HG03571 (cell line): Measurements from ENCODE around the gene LRRC3.
"Not testable (repeated sequence)": the region's sequence is repeated elsewhere in the genome, so short reads cannot be mapped to it uniquely, and the experiment has no call there.

Experiments used
- ATAC-seq: cut with Tn5 transposase; IDR thresholded peaks from one replicate; pipeline ENCODE4 v1.9.1; 2021; ENCODE audit not compliant: unreplicated experiment

Gene LRRC3, protein sequence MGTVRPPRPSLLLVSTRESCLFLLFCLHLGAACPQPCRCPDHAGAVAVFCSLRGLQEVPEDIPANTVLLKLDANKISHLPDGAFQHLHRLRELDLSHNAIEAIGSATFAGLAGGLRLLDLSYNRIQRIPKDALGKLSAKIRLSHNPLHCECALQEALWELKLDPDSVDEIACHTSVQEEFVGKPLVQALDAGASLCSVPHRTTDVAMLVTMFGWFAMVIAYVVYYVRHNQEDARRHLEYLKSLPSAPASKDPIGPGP

DNA sequence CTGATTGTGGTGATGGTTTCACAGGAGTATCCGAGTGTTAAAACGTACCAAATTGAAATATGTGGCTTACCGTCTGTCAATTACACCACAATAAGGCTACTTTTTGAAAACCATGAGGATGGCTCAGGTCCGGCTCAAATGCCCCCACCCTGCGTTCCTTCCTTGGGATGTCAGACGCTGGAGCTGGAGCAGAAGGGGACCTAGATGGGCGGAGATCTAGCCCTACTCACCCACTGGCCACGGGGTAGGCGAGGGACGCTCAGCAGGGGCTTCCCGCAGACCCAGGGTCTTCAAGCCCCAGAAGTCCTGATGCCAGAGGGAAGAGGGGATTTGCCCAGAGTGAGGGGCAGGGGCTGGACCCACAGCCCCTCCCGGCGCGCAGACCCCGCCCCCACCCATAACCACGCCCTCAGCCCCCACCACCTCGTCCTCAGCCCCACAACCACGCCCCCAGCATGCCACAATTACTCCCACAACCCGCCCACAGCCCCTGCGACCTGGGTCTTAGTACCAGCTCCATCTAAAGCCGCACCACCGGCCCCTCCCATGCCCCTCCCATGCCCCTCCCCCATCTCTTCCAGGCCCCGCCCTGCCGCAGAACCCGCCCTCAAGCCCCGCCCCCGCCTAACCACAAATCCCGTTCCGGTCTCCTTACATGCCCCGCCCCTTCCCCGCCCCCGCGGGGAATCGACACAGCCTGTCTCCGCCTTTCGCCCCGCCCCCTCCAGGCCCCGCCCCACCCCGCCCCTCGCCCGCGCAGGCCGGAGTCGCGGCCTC lies at the start of gene LRRC3:
Gene LRRC3, plus strand, starts transcription at position 764 of the 777 bp plus-strand sequence. CDS start 1,135 bp downstream, outside the sequence.
- peak; percentile 40 for ATAC-seq

GRCh38 chr21:44405948-44406872 lies 49.1 kb upstream of the LRRC3 start:
- ATAC-seq: no peak

DNA sequence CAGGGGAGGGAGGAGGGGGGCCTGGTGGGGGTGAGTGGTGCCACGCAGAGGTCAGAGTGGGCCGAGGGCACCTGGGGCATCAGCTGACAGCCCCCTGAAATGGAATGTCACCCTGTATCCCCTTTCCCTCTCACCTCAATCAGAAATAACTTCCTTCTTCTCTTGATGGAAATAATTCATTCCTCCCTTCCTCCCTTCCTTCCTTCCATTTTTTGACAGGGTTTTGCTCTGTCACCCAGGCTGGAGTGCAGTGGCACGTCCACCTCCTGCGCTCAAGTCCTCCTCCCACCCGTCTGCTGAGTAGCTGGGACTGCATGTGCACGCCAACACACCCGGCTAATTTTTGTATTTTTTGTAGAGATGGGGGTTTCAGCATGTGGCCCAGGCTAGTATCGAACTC lies 48.4 kb upstream of the LRRC3 start:
- no peak for ATAC-seq

GRCh38 chr21:44407493-44407892 lies 47.8 kb upstream of the LRRC3 start:
- ATAC-seq: no peak

DNA sequence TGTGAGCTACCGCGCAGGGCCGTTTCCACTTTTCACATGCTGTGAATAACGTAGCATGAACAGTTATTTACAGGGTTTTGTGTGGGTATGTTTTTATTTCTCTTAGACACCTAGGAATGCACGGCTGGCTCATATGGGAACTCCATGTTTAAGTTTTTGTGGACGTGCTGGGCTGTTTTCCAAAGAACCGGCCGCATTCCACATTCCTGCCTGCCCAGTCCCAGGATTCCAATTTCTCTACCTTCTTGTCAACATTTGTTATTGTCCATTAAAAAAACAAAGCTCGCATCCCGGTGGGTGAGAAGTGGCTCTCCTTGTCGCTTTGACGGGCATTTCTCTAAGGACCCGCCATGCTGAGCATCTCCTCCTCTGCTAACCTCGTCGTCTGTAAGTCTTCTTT lies 47.1 kb upstream of the LRRC3 start:
- ATAC-seq: no peak

DNA sequence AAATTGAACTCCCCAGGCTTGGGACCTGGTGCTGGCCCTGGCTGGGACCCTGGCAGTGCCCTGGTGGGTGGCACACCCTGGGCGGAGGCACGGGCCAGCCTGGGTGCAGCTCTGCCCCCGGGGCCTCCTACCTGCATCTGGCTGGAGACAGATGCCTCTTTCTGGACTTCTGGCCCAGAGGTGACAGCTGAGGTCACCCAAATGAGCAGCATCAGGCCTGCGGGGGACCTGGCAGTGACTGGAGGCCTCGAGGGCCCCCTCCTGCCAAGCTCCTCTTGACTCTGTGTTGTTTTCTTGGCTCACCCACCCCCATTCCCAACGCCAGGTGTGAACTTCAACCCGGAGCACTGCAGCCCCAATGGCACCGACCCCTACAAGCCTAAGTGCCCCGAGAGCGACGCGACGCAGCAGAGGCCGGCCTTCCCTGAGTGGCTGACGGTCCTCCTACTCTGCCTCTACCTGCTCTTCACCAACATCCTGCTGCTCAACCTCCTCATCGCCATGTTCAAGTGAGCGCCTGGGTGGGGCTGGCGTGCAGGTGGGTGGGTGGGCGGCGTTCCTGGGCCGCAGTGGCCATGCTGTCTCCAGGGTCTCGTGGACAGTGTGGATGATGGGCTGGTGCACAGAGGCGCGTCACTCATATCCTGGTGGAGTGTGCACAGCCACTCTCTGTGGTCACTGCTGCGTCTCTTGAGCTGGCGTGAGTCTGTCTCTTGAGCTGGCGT lies 41.6 kb upstream of the LRRC3 start:
- no peak for ATAC-seq

DNA sequence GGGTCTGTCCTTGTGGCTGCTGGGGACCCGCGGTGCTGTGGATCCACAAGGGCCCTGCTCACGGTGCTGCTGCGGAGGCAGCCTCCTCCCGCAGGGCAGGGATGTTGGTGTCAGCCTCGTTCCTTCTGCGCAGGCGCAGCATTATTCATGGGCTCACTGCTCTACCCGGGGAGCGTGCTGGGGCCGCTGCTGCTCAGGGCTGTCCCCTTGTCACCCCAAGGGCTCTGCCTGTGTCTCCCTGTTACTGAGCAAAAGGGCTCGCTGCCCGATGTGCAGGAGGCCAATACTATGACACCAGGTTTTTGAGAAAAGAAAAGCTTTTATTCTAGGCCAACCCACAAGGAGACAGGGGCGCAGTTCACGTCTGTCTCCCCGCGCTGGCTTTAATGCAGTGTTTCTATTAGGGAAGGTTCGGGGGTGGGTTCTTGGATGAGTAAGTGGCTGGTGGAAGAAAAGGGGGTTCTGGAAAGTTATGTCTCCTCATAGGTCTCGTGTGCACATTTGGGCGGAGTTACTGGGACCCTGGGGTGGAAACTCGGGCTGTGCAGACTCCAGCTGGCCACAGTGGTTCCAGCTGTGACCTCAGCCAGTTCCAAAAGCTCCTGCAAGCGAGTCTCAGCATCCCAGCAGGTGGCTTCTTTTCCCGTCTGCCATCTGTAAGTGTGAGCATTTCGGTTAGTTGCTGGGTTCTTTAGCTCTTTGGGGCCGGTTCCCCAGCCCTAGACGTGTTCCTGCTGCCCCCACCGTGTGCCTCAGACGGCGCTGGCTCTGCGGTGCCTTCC lies 40.8 kb upstream of the LRRC3 start:
- no peak for ATAC-seq

DNA sequence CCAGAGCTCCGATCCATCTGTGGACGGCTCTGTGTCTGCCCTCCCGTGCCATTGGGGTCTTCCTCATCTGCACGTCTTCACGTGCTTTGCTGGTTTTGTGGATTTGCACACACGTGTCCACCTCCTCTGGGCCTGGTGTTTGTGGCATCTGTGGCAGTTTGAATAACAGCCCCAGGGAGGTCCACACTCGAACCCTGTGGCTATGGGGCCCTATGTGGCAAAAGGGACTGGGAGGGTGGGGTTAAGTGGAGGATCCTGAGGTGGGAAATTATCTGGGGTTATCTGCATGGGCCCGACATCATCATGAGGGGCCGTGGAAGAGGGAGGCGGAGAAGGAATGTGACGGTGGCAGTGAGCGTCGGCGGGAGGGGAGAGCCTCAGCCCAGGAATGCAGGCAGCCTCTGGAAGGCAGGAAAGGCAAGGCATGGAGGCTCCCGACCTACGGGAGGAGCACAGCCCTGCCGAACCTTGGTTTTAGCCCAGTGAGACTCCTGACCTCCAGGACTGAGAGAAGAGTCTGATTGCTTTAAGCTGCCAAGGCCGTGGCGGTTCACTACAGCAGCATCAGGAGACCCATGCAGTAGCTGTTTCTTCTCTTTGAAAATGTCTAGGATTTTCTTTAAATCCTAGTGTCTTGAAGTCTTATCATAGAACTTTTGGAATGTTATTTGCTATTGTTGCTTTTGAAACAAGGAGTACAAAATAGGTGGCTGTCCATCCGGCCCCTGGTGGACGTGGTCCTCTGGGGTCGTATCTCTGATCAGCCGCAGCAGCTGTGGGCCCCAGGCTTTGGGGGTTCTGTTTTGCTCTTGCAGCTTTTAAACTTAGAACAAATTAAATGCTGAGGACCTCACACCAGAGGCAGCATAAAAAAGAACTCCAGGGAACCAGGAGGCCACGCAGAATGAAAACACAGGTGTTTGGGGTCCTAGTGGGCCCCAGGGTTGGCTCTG lies 40.0 kb upstream of the LRRC3 start:
- ATAC-seq: no peak

DNA sequence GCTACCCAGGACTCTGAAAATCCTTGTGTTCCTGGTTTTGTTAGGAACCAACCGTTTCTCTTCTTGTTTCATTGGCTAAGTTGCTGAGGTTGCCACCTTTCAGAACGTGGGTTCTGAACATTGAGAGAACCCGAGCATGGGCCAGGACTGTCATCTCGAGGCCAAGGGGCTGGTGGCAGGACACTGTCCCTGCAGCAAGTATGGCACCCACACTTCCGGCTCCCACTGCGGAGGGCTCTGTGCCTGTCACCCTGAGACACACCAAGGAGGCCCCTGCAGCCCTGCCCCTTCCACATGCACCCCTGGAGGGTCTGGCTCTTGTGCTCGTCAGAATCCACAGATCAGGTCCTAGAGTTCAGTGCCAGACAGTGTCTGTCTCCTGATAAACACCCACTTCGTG lies 39.1 kb upstream of the LRRC3 start:
- no peak for ATAC-seq

DNA sequence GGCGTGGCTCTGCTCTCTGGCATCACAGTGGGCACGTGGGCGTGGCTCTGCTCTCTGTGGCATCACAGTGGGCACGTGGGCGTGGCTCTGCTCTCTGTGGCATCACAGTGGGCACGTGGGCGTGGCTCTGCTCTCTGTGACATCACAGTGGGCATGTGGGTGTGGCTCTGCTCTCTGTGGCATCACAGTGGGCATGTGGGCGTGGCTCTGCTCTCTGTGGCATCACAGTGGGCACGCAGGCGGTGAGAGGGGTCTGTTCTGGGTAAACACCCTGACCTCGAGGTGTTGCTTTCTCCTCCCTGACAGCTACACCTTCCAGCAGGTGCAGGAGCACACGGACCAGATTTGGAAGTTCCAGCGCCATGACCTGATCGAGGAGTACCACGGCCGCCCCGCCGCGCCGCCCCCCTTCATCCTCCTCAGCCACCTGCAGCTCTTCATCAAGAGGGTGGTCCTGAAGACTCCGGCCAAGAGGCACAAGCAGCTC lies 37.6 kb upstream of the LRRC3 start:
- not testable (repeated sequence) for ATAC-seq

GRCh38 chr21:44418108-44418875 lies 37.0 kb upstream of the LRRC3 start:
- ATAC-seq: no peak

GRCh38 chr21:44418876-44419230 lies 36.5 kb upstream of the LRRC3 start:
- no peak for ATAC-seq

DNA sequence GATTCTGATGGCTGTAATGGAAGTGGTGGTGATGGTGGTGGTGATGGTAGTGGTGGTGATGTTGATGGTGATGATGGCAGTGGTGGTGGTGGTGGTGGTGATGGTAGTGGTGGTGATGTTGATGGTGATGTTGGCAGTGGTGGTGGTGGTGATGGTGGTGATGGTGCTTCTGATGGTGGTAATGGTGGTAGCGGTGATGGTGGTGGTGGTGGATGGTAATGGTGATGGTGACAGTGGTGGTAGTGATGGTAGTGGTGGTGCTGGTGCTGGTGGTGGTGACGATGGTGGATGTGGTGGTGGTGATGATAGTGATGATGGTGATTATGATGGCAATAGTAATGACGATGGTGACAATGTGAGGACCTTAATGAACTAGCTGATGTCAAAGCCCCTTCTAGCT lies 35.6 kb upstream of the LRRC3 start:
- no peak for ATAC-seq

GRCh38 chr21:44420416-44421205 lies 34.7 kb upstream of the LRRC3 start:
- ATAC-seq: no peak

DNA sequence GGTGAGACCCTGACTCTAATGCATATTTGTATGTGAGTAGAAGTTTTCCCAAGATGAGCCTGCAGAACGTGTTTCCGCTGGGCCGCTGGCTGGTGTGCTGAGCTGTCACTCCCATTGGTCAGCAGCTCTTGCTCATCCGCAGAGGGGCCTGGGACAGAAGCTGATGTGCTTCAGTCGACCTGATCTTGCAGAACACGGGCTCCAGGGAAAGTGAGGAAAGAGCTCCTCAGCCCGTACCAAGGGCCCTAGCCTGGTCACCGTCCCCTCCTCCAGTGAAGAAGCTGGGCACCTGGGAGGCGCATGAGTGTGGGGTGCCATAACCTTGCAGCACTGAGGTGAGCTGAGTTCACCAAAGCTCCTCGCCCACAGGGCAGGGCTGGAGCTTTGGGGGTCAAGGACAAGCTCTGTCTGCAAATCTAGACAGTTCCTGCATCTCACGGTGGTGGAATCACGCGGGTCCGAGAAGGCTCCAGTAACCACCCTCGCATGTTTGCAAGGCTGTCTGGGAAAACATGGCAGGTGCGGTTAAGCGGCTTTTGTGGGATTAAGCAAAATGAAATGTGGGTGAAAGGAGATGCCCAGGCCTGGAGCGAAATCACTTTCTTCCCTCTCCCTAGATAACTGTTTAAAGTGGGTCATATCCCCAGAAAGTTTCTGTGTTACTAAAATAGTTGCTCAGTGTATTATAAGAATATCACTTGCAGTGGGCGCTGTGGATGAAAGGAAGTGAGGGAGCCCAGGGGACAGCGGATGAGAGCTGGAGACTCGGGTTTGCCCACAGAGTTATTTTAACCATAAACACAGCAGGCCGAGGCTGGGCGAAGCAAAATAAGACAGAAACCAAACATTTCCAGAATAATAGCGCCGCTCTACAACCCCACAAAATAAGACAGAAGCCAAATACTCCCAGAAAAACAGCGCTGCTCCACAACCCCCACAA lies 33.1 kb upstream of the LRRC3 start:
- ATAC-seq: no peak

GRCh38 chr21:44423312-44423821 lies 31.9 kb upstream of the LRRC3 start:
- ATAC-seq: no peak
